Heart right ventricle (tissue), 16 donors: Measurements from ENCODE around the gene SIL1. TPM values are rescaled to one million over a fixed set of nuclear protein-coding genes. Genes with fewer than 3 reads are reported as not detected.

Experiments used
- ATAC-seq, 8 donors: fragments of 200-7000 bp; cut with Tn5 transposase; one replicate each; pipeline ENCODE4 v1.9.1; 2020; ENCODE audit warnings: mild to moderate bottlenecking in 8 of 8, moderate library complexity in 8 of 8, moderate number of reproducible peaks in 1 of 8
- DNase-seq, 2 donors: peaks; one replicate each; pipeline ENCODE4 v3.0.0-alpha.2; 2020
- H3K27ac ChIP-seq, 10 donors: fragments of 200-600 bp; sonication (generic) in 2 of 10; one replicate each; pipeline versions ENCODE4 v1.5.0 to v1.8.0; 2020 to 2022; ENCODE audit warnings: mild to moderate bottlenecking in 3 of 10
- H3K27me3 ChIP-seq, 7 donors: fragments of 200-600 bp; one replicate each; pipeline ENCODE4 v1.8.0; 2021 to 2022; ENCODE audit warnings: mild to moderate bottlenecking in 2 of 7
- H3K36me3 ChIP-seq, 9 donors: fragments of 200-600 bp; sonication (generic) in 1 of 9; one replicate each; pipeline versions ENCODE4 v1.5.0 to v1.8.0; 2020 to 2022; ENCODE audit warnings: mild to moderate bottlenecking in 2 of 9
- H3K4me1 ChIP-seq, 9 donors: fragments of 200-600 bp; sonication (generic) in 1 of 9; one replicate each; pipeline versions ENCODE4 v1.5.0 to v1.8.0; 2020 to 2022; ENCODE audit warnings: mild to moderate bottlenecking in 4 of 9
- H3K4me3 ChIP-seq, 10 donors: fragments of 200-600 bp; sonication (generic) in 2 of 10; one replicate each; pipeline versions ENCODE4 v1.5.0 to v1.8.0; 2020 to 2022; ENCODE audit warnings: mild to moderate bottlenecking in 7 of 10, moderate library complexity in 2 of 10
- H3K9me3 ChIP-seq, 11 donors: fragments of 200-600 bp in 10 of 11; sonication (generic) in 2 of 11; one replicate each; pipeline versions ENCODE4 v1.5.0 to v1.8.0; 2013 to 2022; ENCODE audit warnings: mild to moderate bottlenecking in 2 of 11, control low read depth in 1 of 11, moderate library complexity in 1 of 11
- WGBS, 2 donors: extraction: QIAGEN DNeasy Blood & Tissue Kit; methylation state at CpG; one replicate each; pipeline ENCODE4 v1.1.7; 2013; ENCODE audit warnings: inconsistent platforms in 1 of 2; 5-methylcytosine and 5-hydroxymethylcytosine counted together
- intact Hi-C, 10 donors: fragments of 100-400 bp; cut with DNase I; formaldehyde crosslinking; loops; one replicate each; pipeline versions ENCODE4 v1.11.1 to v1.14.2; 2022
- polyA plus RNA-seq, 2 donors: library from polyadenylated mRNA; stranded (reverse); fragments of 200-250 nt; gene quantifications; one replicate each; pipeline ENCODE4 v1.2.3, GENCODE V29; 2013
- total RNA-seq, 10 donors: library from RNA; stranded (reverse); fragmentation: NEBNext Ultra II Directional in 3 of 10; extraction: Animal tissue kit (Norgen Biotek cat#: 25700) in 3 of 10; gene quantifications; one replicate each; pipeline versions ENCODE4 v1.2.1 to v1.2.4, GENCODE V29; 2021 to 2023
- TF ChIP-seq, protein P1 (sequence below), 9 donors: fragments of 200-600 bp; sonication (generic) in 2 of 9; IDR thresholded peaks; one replicate each; pipeline versions ENCODE4 v1.5.0 to v1.8.0; 2021 to 2022; ENCODE audit warnings: antibody characterized with exemption in 9 of 9, mild to moderate bottlenecking in 5 of 9, moderate library complexity in 1 of 9
- donor health status: Arrhythmogenic right ventricular cardiomyopathy.
- donor health status: ischemic (EF 13 %, LVEDD 7.1; RV severe dilation, severe dysfunction).
- donor health status: healthy with polysubstance abuse.
- donor health status: DM: no; HTN: yes; CAD: no.
- donor health status: DM: no; HTN: no; CAD: no.
- donor health status: ischemic (EF 25% LVEDD 6.9; RV normal size, moderate dysfunction).
- donor health status: ischemic (EF 25% LVEDD 5.7; RV mildly dilated, moderate dysfunction).
- donor health status: healthy.
- donor health status: DM: yes; HTN: yes; CAD: no.
- donor health status: Ischemic cardiomyopathy.
- donor health status: ischemic (EF 35%, LVEDD 5.7; RV mildly dilated, moderate dysfunction).
- donor health status: nonischemic (EF 11% LVEDD 7.7; RV severe dilation, severe dysfunction).
- donor health status: DM: yes; HTN: yes; CAD: no.
- donor health status: PGD.
- donor health status: ischemic (EF 29% LVEDD 5.4; RV normal size, mild dysfunction).
- donor health status: nonischemic (EF 23%, LVEDD 6.1; RV moderate dilation, normal function).

SIL1 gene
- total and polyA plus RNA-seq, 12 donors = 26.7 to 94.7 (median 44.3) TPM

DNA sequence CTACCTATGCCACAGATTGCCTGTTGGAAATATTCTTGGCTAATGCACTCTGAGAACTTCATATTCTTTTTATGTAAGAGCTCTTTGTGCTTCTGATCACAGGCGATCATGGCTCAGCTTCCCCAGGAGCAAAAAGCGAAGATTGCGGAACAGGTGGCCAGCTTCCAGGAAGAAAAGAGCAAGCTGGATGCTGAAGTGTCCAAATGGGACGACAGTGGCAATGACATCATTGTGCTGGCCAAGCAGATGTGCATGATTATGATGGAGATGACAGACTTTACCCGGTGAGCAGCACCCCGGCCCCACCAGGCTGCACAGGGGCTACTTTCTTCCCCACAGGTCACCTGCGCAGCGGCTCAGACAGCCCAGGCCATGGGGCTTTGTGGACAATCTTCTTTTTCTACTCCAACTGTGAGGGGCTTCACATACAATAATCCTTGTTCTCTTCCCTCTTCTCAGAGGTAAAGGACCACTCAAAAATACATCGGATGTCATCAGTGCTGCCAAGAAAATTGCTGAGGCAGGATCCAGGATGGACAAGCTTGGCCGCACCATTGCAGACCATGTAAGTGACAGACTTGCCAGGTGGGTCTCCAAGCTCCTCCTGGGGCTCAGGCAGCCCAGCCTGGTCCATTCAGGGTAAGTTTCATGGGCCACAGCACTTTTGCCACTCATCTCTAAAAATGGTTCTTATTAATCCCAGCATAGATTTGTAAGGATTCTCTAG is 267.6 kb downstream of the SIL1 start:
- DNase-seq (no peak), ATAC-seq (no peak)
- Histone ChIP-seq H3K36me3 (peaks cover 3 to 100% (median 58%) of the 10 kb centered on the region in 9 donors), H3K27ac (peak overlapping the region in 1 of 10 donors; percentile 72), H3K9me3 (no peaks in the 10 kb centered on the region), H3K4me3 (no peak overlapping the region), H3K27me3 (no peaks in the 10 kb centered on the region), H3K4me1 (peaks cover 0 to 44% (median 31%) of the 10 kb centered on the region in 9 donors)
- intact Hi-C loops = no loop called here
- TF ChIP-seq, protein P1, sequence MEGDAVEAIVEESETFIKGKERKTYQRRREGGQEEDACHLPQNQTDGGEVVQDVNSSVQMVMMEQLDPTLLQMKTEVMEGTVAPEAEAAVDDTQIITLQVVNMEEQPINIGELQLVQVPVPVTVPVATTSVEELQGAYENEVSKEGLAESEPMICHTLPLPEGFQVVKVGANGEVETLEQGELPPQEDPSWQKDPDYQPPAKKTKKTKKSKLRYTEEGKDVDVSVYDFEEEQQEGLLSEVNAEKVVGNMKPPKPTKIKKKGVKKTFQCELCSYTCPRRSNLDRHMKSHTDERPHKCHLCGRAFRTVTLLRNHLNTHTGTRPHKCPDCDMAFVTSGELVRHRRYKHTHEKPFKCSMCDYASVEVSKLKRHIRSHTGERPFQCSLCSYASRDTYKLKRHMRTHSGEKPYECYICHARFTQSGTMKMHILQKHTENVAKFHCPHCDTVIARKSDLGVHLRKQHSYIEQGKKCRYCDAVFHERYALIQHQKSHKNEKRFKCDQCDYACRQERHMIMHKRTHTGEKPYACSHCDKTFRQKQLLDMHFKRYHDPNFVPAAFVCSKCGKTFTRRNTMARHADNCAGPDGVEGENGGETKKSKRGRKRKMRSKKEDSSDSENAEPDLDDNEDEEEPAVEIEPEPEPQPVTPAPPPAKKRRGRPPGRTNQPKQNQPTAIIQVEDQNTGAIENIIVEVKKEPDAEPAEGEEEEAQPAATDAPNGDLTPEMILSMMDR (IDR thresholded peaks at IDR 0.05) = no peak
- 72 to 80% methylated on average over 10 of the region's 10 CpGs for WGBS, 2 donors

DNA sequence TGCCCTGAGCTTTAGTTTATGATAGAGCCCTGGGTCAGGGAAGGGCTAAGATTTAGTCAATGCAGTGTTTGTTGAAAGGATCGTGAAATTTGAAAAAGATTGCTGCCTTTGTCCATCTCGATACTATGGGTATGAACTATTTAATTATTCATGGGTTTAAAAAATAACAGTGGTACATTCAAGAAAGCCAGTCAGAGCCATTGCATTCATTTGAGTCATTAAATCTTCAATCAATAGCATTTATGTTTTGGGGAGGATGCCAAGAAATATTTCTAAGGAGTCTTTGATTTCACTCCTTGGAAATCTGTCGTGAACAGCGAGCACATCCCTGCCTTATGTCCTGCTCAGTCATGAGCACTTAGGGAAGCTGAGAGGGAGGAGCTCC is 268.6 kb downstream of the SIL1 start:
- no peak for ATAC-seq
- Histone ChIP-seq H3K4me1 (peaks cover 0 to 44% (median 31%) of the 10 kb centered on the region in 9 donors), H3K27me3 (no peaks in the 10 kb centered on the region), H3K4me3 (no peak overlapping the region), H3K27ac (peak overlapping the region in 9 of 10 donors; percentile 19 to 81 (median 66)), H3K9me3 (no peaks in the 10 kb centered on the region), H3K36me3 (peaks cover 3 to 100% (median 68%) of the 10 kb centered on the region in 9 donors)
- intact Hi-C loops = loop anchor here in 1 of 10 donors (10.0 kb wide), 1 partner anchor 285 kb away; no protein-coding TSS in a partner anchor
- TF ChIP-seq, protein P1 (IDR thresholded peaks at IDR 0.05) = no peak
- DNase-seq = no peak
- WGBS, 2 donors = 87% methylated on average over 4 of the region's 4 CpGs

DNA sequence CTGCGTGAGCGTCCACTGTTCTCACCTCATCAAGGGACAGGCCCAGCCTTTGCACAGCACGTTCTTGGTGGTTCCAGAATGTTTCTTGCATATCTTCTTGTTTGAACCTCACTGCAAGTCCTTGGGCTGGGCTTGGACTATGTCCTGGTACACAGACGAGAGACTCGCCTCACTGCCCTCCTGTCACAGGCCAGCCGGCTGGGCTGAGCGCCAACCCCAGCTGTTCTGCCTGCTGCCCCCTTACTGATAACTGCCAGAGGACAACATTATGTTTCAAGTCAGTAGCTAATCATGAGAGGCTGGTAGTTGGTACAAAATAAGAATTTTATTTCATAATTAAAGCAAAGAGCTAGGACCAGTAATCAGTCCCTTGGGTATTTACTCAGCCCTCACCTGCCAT is 270.2 kb downstream of the SIL1 start:
- intact Hi-C loops = loop anchor here in 2 of 10 donors (2.0 to 10.0 kb wide), 2 partner anchors 199 to 283 kb away; no protein-coding TSS in a partner anchor
- TF ChIP-seq, protein P1 (IDR thresholded peaks at IDR 0.05) = no peak
- peak overlapping the region; percentile 19 to 81 (median 64) for H3K27ac ChIP-seq
- H3K9me3 ChIP-seq = no peaks in the 10 kb centered on the region
- DNase-seq (peak; percentile 76 to 82), ATAC-seq (peak; percentile 76 to 95 (median 90))
- H3K4me3 ChIP-seq = no peak overlapping the region
- no peaks in the 10 kb centered on the region for H3K27me3 ChIP-seq
- peaks cover 3 to 95% (median 64%) of the 10 kb centered on the region in 9 donors for H3K36me3 ChIP-seq
- peaks cover 0 to 48% (median 31%) of the 10 kb centered on the region in 9 donors for H3K4me1 ChIP-seq
- 38 to 44% methylated on average over 7 of the region's 7 CpGs for whole genome bisulfite sequencing, 2 donors

DNA sequence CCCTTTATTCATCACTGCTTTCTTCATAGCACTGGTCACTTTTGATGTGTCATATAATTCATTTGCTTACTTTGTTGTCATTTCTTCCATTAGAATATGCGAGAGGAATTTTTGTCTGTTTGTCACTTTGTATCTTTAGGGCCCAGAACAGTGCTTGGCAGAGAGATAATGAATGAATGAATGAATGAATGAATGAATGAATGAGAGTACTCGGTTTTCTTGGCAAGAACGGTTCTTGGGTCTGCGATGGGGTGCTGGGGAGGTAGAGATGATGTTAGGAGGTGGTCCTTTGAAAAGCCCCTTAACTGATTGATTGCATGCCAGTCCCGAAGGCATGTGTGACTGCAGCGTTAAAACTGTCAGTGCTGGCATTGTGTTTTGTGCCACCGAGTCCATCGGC is 270.6 kb downstream of the SIL1 start:
- intact Hi-C loops = loop anchor here in 2 of 10 donors (2.0 to 10.0 kb wide), 2 partner anchors 199 to 283 kb away; no protein-coding TSS in a partner anchor
- Histone ChIP-seq H3K4me1 (peaks cover 0 to 52% (median 31%) of the 10 kb centered on the region in 9 donors), H3K9me3 (no peaks in the 10 kb centered on the region), H3K36me3 (peaks cover 3 to 91% (median 59%) of the 10 kb centered on the region in 9 donors), H3K27me3 (no peaks in the 10 kb centered on the region), H3K4me3 (no peak overlapping the region), H3K27ac (peak overlapping the region in 9 of 10 donors; percentile 19 to 81 (median 66))
- no peak for ATAC-seq
- DNase-seq = no peak
- 43 to 48% methylated on average over 8 of the region's 8 CpGs for WGBS, 2 donors
- TF ChIP-seq, protein P1 (IDR thresholded peaks at IDR 0.05) = no peak
